ENCODE measurements around the gene CARD19.

- TF ChIP-seq KDM1A (IDR thresholded peaks at IDR 0.05; ENCODE audit: borderline replicate concordance, low read length) (no peak), SIN3A (conservative IDR thresholded peaks at IDR 0.05 in 1 of 2, IDR thresholded peaks at IDR 0.05 in 1 of 2; ENCODE audit: low read depth in 1 of 2, low read length in 2 of 2) (no peak), GABPA (IDR thresholded peaks at IDR 0.05; ENCODE audit: borderline replicate concordance, insufficient read depth, low read length) (no peak), CTCF (IDR thresholded peaks at IDR 0.05; ENCODE audit: control extremely low read depth in 1 of 3, insufficient read depth in 1 of 3, low read depth in 1 of 3, low read length in 3 of 3) (no peak), POLR2A (IDR thresholded peaks at IDR 0.05; ENCODE audit: control extremely low read depth in 1 of 2, low read depth in 2 of 2, low read length in 2 of 2) (no peak), CREB1 (IDR thresholded peaks at IDR 0.05) (no peak), MAFK (IDR thresholded peaks at IDR 0.05; ENCODE audit: low read depth, low read length) (no peak), SP1 (IDR thresholded peaks at IDR 0.05; ENCODE audit: low read depth, low read length) (no peak)
Measured at GRCh38 chr9:93120846-93121315, 24.9 kb downstream of the CARD19 start.

Data from H1 (cell line).